Astrocyte (in vitro differentiated cells and primary cell): ENCODE data around the gene FN3KRP. TPM values are rescaled to one million over a fixed set of nuclear protein-coding genes. Genes with fewer than 3 reads are reported as not detected.
A peak's percentile ranks its signal among the peaks of the same experiment; 100 is the strongest.

Experiments used
- DNase-seq: peaks from one replicate; pipeline ENCODE4 v3.0.0-alpha.2; 2010; ENCODE audit warnings: low read depth
- FAIRE-seq: peaks from 2 replicates; lab custom pipeline; 2011; peaks lifted over from hg19 to GRCh38; lab: Jason Lieb, UNC
- H2AFZ ChIP-seq: 2 replicates; pipeline ENCODE4 v1.6.0; 2012; ENCODE audit warnings: low read depth, low read length, inconsistent platforms
- H3K27ac ChIP-seq: 2 replicates; pipeline ENCODE4 v1.5.1; 2011; ENCODE audit warnings: low read depth, low read length, inconsistent platforms
- H3K27me3 ChIP-seq: 2 replicates; pipeline ENCODE4 v1.6.0; 2011; ENCODE audit warnings: low read length, inconsistent platforms; ENCODE audit not compliant: insufficient read depth
- H3K36me3 ChIP-seq: 2 replicates; pipeline ENCODE4 v1.5.1; 2011; ENCODE audit warnings: low read length, inconsistent platforms; ENCODE audit not compliant: insufficient read depth
- H3K4me1 ChIP-seq: 2 replicates; pipeline ENCODE4 v1.5.1; 2011; ENCODE audit warnings: low read length, inconsistent platforms; ENCODE audit not compliant: insufficient read depth
- H3K4me2 ChIP-seq: 2 replicates; pipeline ENCODE4 v1.6.0; 2012; ENCODE audit warnings: low read length, inconsistent platforms
- H3K4me3 ChIP-seq: 2 replicates; pipeline ENCODE4 v1.5.1; 2011; ENCODE audit warnings: low read depth, mild to moderate bottlenecking, low read length, inconsistent platforms; ENCODE audit not compliant: insufficient read depth
- H3K79me2 ChIP-seq: 2 replicates; pipeline ENCODE4 v1.6.0; 2012; ENCODE audit warnings: mild to moderate bottlenecking, low read length, inconsistent platforms; ENCODE audit not compliant: insufficient read depth
- H3K9ac ChIP-seq: 2 replicates; pipeline ENCODE4 v1.6.0; 2012; ENCODE audit warnings: mild to moderate bottlenecking, low read length, inconsistent platforms
- H3K9me3 ChIP-seq: 2 replicates; pipeline ENCODE4 v1.5.1; 2012; ENCODE audit warnings: low read depth, mild to moderate bottlenecking, low read length, inconsistent platforms; ENCODE audit not compliant: insufficient read depth
- H4K20me1 ChIP-seq: 2 replicates; pipeline ENCODE4 v1.6.0; 2012; ENCODE audit warnings: low read length, inconsistent platforms; ENCODE audit not compliant: insufficient read depth
- H3K27ac Mint-ChIP-seq: one replicate; pipeline ENCODE4 v1.8.0; 2021; ENCODE audit warnings: mild to moderate bottlenecking, mixed read lengths; ENCODE audit not compliant: unreplicated experiment
- H3K27me3 Mint-ChIP-seq: one replicate; pipeline ENCODE4 v1.8.0; 2021; ENCODE audit warnings: low read depth, mixed read lengths; ENCODE audit not compliant: unreplicated experiment
- H3K36me3 Mint-ChIP-seq: one replicate; pipeline ENCODE4 v1.8.0; 2021; ENCODE audit warnings: low read depth, mixed read lengths; ENCODE audit not compliant: unreplicated experiment
- H3K4me1 Mint-ChIP-seq: one replicate; pipeline ENCODE4 v1.8.0; 2021; ENCODE audit warnings: low read depth, mixed read lengths; ENCODE audit not compliant: unreplicated experiment
- H3K4me3 Mint-ChIP-seq: one replicate; pipeline ENCODE4 v1.8.0; 2021; ENCODE audit warnings: mild to moderate bottlenecking, moderate library complexity, mixed read lengths; ENCODE audit not compliant: unreplicated experiment
- H3K9me3 Mint-ChIP-seq: one replicate; pipeline ENCODE4 v1.8.0; 2021; ENCODE audit warnings: mild to moderate bottlenecking, mixed read lengths; ENCODE audit not compliant: unreplicated experiment
- EZH2 ChIP-seq: IDR thresholded peaks from 2 replicates; pipeline ENCODE4 v1.6.1; 2012; ENCODE audit warnings: mild to moderate bottlenecking, low read length, inconsistent platforms; ENCODE audit not compliant: insufficient read depth
- total RNA-seq: library from RNA; stranded (reverse); gene quantifications from 2 replicates; pipeline ENCODE4 v1.2.1, GENCODE V29; 2021
- TF ChIP-seq, protein P1 (sequence below): IDR thresholded peaks from 2 replicates; pipeline ENCODE4 v1.5.1; 2011; ENCODE audit warnings: low read depth, mild to moderate bottlenecking, inconsistent platforms, low read length, moderate library complexity; ENCODE audit not compliant: insufficient read depth

FN3KRP gene
- total RNA-seq, 1 donor from 2014 or later: 14.8 TPM

DNA sequence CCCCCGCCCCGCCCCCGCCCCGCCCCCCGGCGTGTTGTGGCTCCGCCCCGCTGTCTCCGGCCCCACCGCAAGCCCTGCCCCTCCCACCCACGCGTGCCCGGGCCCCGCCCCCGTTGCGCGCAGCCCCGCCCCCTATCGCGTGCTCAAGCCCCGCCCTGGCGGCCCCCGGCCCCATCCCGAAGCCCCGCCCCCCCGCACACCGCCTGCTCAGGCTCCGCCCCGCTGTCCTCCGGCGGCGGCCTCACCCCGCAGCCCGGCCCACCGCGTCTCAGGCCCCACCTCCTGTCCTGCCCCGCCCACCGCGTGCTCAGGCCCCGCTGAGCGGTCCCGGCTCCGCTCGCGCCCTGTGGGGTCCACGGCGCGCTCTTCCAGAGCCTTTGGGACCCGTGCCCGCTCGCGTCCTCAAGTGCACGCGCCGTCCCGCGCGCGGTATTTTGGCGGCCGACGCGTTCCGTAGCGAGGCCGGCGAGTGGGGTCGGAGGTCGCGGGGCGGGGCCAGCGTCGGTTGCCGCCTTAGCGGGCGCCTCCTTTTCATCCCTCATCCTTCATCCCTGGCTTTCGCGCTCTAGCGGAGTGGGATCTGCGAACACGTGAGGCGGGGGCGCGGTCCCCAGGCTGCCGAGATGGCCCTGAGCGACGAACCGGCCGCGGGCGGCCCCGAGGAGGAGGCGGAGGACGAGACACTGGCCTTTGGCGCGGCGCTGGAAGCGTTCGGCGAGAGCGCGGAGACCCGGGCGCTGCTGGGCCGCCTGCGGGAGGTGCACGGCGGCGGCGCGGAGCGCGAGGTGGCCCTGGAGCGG is 35.3 kb downstream of the FN3KRP start, which contains the start of gene TBCD:
Gene TBCD (plus strand): TSS at position 495 of the 800 bp plus-strand sequence. CDS start 129 bp downstream, at position 624.
- Histone ChIP-seq H4K20me1 (peaks cover 29% of the 10 kb centered on the region), H3K9me3 (no peaks in the 10 kb centered on the region), H3K27ac (peak within 1 kb of the TSS; percentile 58), H3K4me3 (peak within 1 kb of the TSS; percentile 80), H3K36me3 (peaks cover 1% of the 10 kb centered on the region), H3K79me2 (peaks cover 36% of the 10 kb centered on the region), H3K4me1 (peaks cover 6% of the 10 kb centered on the region), H3K4me2 (peak within 1 kb of the TSS; percentile 99), H3K9ac (peak within 1 kb of the TSS; percentile 80), H3K27me3 (no peaks in the 10 kb centered on the region), H2AFZ (peak within 1 kb of the TSS; percentile 94)
- FAIRE-seq: no peak
- Mint-ChIP-seq H3K27ac (no peak within 1 kb of the TSS), H3K4me3 (peak within 1 kb of the TSS; percentile 88), H3K9me3 (no peaks in the 10 kb centered on the region), H3K4me1 (no peaks in the 10 kb centered on the region), H3K36me3 (no peaks in the 10 kb centered on the region), H3K27me3 (no peaks in the 10 kb centered on the region)
- peak; percentile 62 for DNase-seq
- TF ChIP-seq EZH2: no peak
- TF ChIP-seq, protein P1, sequence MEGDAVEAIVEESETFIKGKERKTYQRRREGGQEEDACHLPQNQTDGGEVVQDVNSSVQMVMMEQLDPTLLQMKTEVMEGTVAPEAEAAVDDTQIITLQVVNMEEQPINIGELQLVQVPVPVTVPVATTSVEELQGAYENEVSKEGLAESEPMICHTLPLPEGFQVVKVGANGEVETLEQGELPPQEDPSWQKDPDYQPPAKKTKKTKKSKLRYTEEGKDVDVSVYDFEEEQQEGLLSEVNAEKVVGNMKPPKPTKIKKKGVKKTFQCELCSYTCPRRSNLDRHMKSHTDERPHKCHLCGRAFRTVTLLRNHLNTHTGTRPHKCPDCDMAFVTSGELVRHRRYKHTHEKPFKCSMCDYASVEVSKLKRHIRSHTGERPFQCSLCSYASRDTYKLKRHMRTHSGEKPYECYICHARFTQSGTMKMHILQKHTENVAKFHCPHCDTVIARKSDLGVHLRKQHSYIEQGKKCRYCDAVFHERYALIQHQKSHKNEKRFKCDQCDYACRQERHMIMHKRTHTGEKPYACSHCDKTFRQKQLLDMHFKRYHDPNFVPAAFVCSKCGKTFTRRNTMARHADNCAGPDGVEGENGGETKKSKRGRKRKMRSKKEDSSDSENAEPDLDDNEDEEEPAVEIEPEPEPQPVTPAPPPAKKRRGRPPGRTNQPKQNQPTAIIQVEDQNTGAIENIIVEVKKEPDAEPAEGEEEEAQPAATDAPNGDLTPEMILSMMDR: no peak

DNA sequence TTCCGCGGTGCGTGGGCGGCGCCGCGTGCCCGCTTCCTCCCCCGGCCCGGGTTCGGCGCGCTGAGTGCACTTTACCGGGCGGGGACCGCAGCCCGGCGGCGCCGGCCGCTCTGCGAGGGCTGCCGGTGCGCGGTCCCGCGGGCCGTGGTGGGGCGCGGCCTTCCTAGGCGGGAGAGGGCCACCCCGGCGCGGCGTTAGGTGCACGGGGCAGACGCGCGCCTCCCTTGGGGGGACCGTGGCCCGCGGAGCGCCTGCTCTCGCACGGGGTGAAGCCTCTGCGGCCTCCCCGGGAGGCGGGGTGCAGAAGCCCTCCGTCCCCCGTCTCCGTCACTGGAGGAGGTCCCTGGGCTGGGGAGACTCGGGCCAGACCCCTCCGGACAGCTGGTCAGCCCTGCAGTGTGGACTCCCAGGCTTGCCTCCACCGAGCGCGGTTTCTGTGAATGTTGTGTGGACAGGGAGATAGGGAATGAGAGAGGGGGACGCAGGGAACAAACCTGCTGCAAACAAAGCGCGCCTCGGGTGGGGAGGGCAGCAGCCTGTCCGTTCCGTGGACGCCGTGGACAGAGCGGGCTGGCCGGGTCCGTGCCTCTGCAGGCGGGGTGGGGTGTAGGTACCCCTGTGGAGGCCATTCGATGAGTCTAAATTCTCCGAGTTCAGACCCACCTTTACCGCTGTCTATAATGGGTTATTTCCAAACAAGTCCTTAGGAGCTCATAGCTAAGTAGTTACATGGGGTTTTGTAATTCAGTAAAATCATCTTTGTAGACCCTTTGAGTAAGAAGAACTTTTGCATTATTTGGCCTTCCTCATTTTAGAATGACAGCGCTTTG is 36.1 kb downstream of the FN3KRP start:
- H3K79me2 ChIP-seq: peaks cover 41% of the 10 kb centered on the region
- DNase-seq (peak; percentile 2), FAIRE-seq (no peak)
- H3K27me3 ChIP-seq: no peaks in the 10 kb centered on the region
- Mint-ChIP-seq H3K4me1 (no peaks in the 10 kb centered on the region), H3K27ac (peak overlapping the region; percentile 12), H3K27me3 (no peaks in the 10 kb centered on the region), H3K9me3 (no peaks in the 10 kb centered on the region), H3K4me3 (peak overlapping the region; percentile 88), H3K36me3 (no peaks in the 10 kb centered on the region)
- H3K36me3 ChIP-seq: peaks cover 2% of the 10 kb centered on the region
- H3K9me3 ChIP-seq: no peaks in the 10 kb centered on the region
- H3K4me1 ChIP-seq: peaks cover 6% of the 10 kb centered on the region
- H3K4me2 ChIP-seq: peak overlapping the region; percentile 99
- peak overlapping the region; percentile 80 for H3K9ac ChIP-seq
- peak overlapping the region; percentile 80 for H3K4me3 ChIP-seq
- peaks cover 29% of the 10 kb centered on the region for H4K20me1 ChIP-seq
- peak overlapping the region; percentile 92 for H2AFZ ChIP-seq
- TF ChIP-seq EZH2: no peak
- TF ChIP-seq, protein P1: no peak
- H3K27ac ChIP-seq: peak overlapping the region; percentile 58
